HCT116 (cell line): ENCODE data around the gene BMERB1. TPM values are rescaled to one million over a fixed set of nuclear protein-coding genes. Genes with fewer than 3 reads are reported as not detected.

Experiments
- ATAC-seq: fragments of 200-7000 bp; cut with Tn5 transposase; 2 replicates; pipeline ENCODE4 v1.9.1; 2020; ENCODE audit warnings: mild to moderate bottlenecking, moderate library complexity
- BruUV-seq: library from RNA; stranded (reverse); fragments of 400-500 nt; replicated peaks from 2 replicates; lab custom pipeline; 2021; lab: Mats Ljungman, UMichigan
- CTCF ChIA-PET: fragments of 300-600 bp; sonication (Branson Sonifier 250); formaldehyde crosslinking; loops from one replicate; lab custom pipeline; 2021; ENCODE audit warnings: antibody characterized with exemption; lab: Charles Lee
- POLR2A ChIA-PET: fragments of 300-600, 350-600 bp; sonication (Branson Sonifier 250); formaldehyde crosslinking; loops from one replicate; lab custom pipeline; 2021; ENCODE audit warnings: antibody characterized with exemption; lab: Charles Lee
- RAD21 ChIA-PET, 2 experiments: fragments of 300-600 bp; sonication (Branson Sonifier 250); formaldehyde crosslinking; loops; one replicate each; lab custom pipeline; 2023; ENCODE audit warnings: low total read pairs in 2 of 2; ENCODE audit not compliant: uncharacterized antibody in 2 of 2, unreplicated experiment in 2 of 2, low non-redundant PET in 1 of 2; lab: Charles Lee
- DNase-seq: peaks from one replicate; pipeline ENCODE4 v3.0.0-alpha.2; 2010; ENCODE audit warnings: low read depth, low spot score
- H2AFZ ChIP-seq: fragments of 200-600 bp; shearing (Covaris generic), sonication (generic); 2 replicates; pipeline ENCODE4 v1.6.1; 2017; ENCODE audit warnings: low read depth, mixed run types, mixed read lengths, antibody characterized with exemption, low read length; ENCODE audit not compliant: poor library complexity, severe bottlenecking
- H3K27ac ChIP-seq: 2 replicates; pipeline ENCODE4 v1.5.1; 2012; ENCODE audit warnings: low read depth, low read length
- H3K27me3 ChIP-seq: fragments of 200-600 bp; sonication (generic); 2 replicates; pipeline ENCODE4 v1.6.1; 2016; ENCODE audit warnings: mixed run types, low read length, mixed read lengths; ENCODE audit not compliant: insufficient read depth
- H3K36me3 ChIP-seq, 2 experiments: fragments of 200-500 bp in 1 of 2; fragments of 200-600 bp in 1 of 2; sonication (Bioruptor generic) in 1 of 2; sonication (generic) in 1 of 2; 2 replicates each; pipeline versions ENCODE4 v1.5.1 to v1.6.1; 2014 to 2016; ENCODE audit warnings: low read length in 2 of 2, inconsistent platforms in 1 of 2, mixed read lengths in 1 of 2, mixed run types in 1 of 2; ENCODE audit not compliant: insufficient read depth in 2 of 2, control insufficient read depth in 1 of 2
- H3K4me1 ChIP-seq, 2 experiments: fragments of 200-600 bp in 1 of 2; sonication (generic) in 1 of 2; 2 replicates each; pipeline versions ENCODE4 v1.5.1 to v1.6.1; 2012 to 2017; ENCODE audit warnings: low read length in 2 of 2, inconsistent platforms in 1 of 2, mild to moderate bottlenecking in 1 of 2, mixed read lengths in 1 of 2, mixed run types in 1 of 2, moderate library complexity in 1 of 2; ENCODE audit not compliant: insufficient read depth in 2 of 2, control insufficient read depth in 1 of 2
- H3K4me2 ChIP-seq: fragments of 200-600 bp; sonication (generic); 2 replicates; pipeline ENCODE4 v1.6.1; 2017; ENCODE audit warnings: mixed run types, low read length, mixed read lengths
- H3K4me3 ChIP-seq, 2 experiments: fragments of 200-600 bp in 1 of 2; sonication (generic) in 1 of 2; replicated peaks in 1 of 2; 2 replicates each; pipeline ENCODE4 v1.5.1; 2011 to 2016; ENCODE audit warnings: low read length in 2 of 2, control low read depth in 1 of 2, low read depth in 1 of 2, mild to moderate bottlenecking in 1 of 2, mixed read lengths in 1 of 2, mixed run types in 1 of 2
- H3K79me2 ChIP-seq: fragments of 200-600 bp; sonication (generic); 2 replicates; pipeline ENCODE4 v1.6.1; 2017; ENCODE audit warnings: mild to moderate bottlenecking, mixed run types, low read length, moderate library complexity, mixed read lengths; ENCODE audit not compliant: insufficient read depth
- H3K9ac ChIP-seq: fragments of 200-600 bp; sonication (generic); 2 replicates; pipeline ENCODE4 v1.6.1; 2016; ENCODE audit warnings: low read length, mixed read lengths
- H3K9me2 ChIP-seq: fragments of 200-600 bp; sonication (generic), shearing (Covaris generic); 2 replicates; pipeline ENCODE4 v1.6.1; 2017; ENCODE audit warnings: mixed run types, mild to moderate bottlenecking, moderate library complexity; ENCODE audit not compliant: insufficient read depth
- H3K9me3 ChIP-seq, 2 experiments: fragments of 200-500 bp in 1 of 2; fragments of 200-600 bp in 1 of 2; sonication (Bioruptor generic) in 1 of 2; sonication (generic) in 1 of 2; 2 replicates each; pipeline ENCODE4 v1.6.1; 2014 to 2017; ENCODE audit warnings: low read length in 2 of 2, mixed read lengths in 2 of 2, inconsistent platforms in 1 of 2, low read depth in 1 of 2, mild to moderate bottlenecking in 1 of 2, mixed run types in 1 of 2, moderate library complexity in 1 of 2; ENCODE audit not compliant: control insufficient read depth in 1 of 2, insufficient read depth in 1 of 2
- H4K20me1 ChIP-seq: fragments of 200-600 bp; sonication (generic), shearing (Covaris generic); 2 replicates; pipeline ENCODE4 v1.6.1; 2017; ENCODE audit warnings: mixed run types, mild to moderate bottlenecking, moderate library complexity; ENCODE audit not compliant: insufficient read depth
- CTCF ChIP-seq, 3 experiments: fragments of 200-600 bp in 1 of 3; sonication (generic) in 1 of 3; IDR thresholded peaks in 2 of 3; conservative IDR thresholded peaks in 1 of 3; 2 replicates each; pipeline ENCODE4 v1.5.1; 2012 to 2017; ENCODE audit warnings: low read depth in 2 of 3, low read length in 2 of 3, antibody characterized with exemption in 1 of 3, borderline replicate concordance in 1 of 3, control low read depth in 1 of 3, mild to moderate bottlenecking in 1 of 3, mixed read lengths in 1 of 3, mixed run types in 1 of 3, moderate library complexity in 1 of 3; ENCODE audit not compliant: insufficient read depth in 1 of 3
- ELF1 ChIP-seq: IDR thresholded peaks from 2 replicates; pipeline ENCODE4 v1.6.1; 2012; ENCODE audit warnings: low read depth, borderline replicate concordance
- EZH2 ChIP-seq: fragments of 200-600 bp; sonication (generic); IDR thresholded peaks from 2 replicates; pipeline ENCODE4 v1.6.1; 2017; ENCODE audit warnings: antibody characterized with exemption, mixed run types
- EZH2phosphoT487 ChIP-seq: fragments of 200-600 bp; IDR thresholded peaks from 2 replicates; pipeline ENCODE4 v1.6.1; 2018; ENCODE audit warnings: antibody characterized with exemption, borderline replicate concordance
- FOSL1 ChIP-seq: IDR thresholded peaks from 2 replicates; pipeline ENCODE4 v1.6.1; 2012; ENCODE audit warnings: low read depth
- JUND ChIP-seq: IDR thresholded peaks from 2 replicates; pipeline ENCODE4 v1.6.1; 2012
- RAD21 ChIP-seq: IDR thresholded peaks from 2 replicates; pipeline ENCODE4 v1.6.1; 2012; ENCODE audit warnings: low read depth, mild to moderate bottlenecking
- SRF ChIP-seq: IDR thresholded peaks from 2 replicates; pipeline ENCODE4 v1.6.1; 2012; ENCODE audit warnings: low read depth
- TCF7L2 ChIP-seq: IDR thresholded peaks from 2 replicates; pipeline ENCODE4 v1.7.0; 2011; ENCODE audit warnings: borderline replicate concordance, inconsistent platforms; ENCODE audit not compliant: insufficient read depth, insufficient read length; ENCODE audit errors: extremely low read depth
- ZFX ChIP-seq: fragments of 450-650 bp; IDR thresholded peaks from 2 replicates; pipeline ENCODE4 v1.6.1; 2017
- ZNF274 ChIP-seq: fragments of 200-500 bp; sonication (Bioruptor generic); IDR thresholded peaks from 2 replicates; pipeline ENCODE4 v1.6.1; 2014; ENCODE audit warnings: mild to moderate bottlenecking, low read depth, low read length, inconsistent platforms
- intact Hi-C: fragments of 100-400 bp; cut with micrococcal nuclease; formaldehyde crosslinking; loops from 2 replicates; pipeline ENCODE4 v1.10.0; 2022
- total RNA-seq: library from RNA; stranded (reverse); gene quantifications from one replicate; pipeline ENCODE4 v1.2.1, GENCODE V29; 2021; ENCODE audit not compliant: unreplicated experiment
- TF ChIP-seq, protein P1 (sequence below): IDR thresholded peaks from 2 replicates; pipeline ENCODE4 v1.6.1; 2011; ENCODE audit warnings: mild to moderate bottlenecking, low read length, moderate library complexity; ENCODE audit not compliant: insufficient replicate concordance; ENCODE audit errors: extremely low read depth

BMERB1 gene
- total RNA-seq, 1 experiment from 2014 or later, result 43.6 TPM

GRCh38 chr16:15425861-15426260, 8.5 kb upstream of the BMERB1 start:
- Histone ChIP-seq H3K4me2 (no peak overlapping the region), H2AFZ (no peak overlapping the region), H3K27me3 (no peaks in the 10 kb centered on the region), H3K4me1 (peaks cover 5 to 9% of the 10 kb centered on the region in 2 experiments; a peak in 3 of 4 replicates), H3K9me2 (no peaks in the 10 kb centered on the region), H3K9me3 (no peaks in the 10 kb centered on the region), H3K9ac (no peak overlapping the region), H3K79me2 (no peaks in the 10 kb centered on the region), H3K4me3 (no peak overlapping the region), H3K36me3 (no peaks in the 10 kb centered on the region), H3K27ac (no peak overlapping the region), H4K20me1 (no peaks in the 10 kb centered on the region)
- ATAC-seq, result no peak
- POLR2A ChIA-PET, result no interaction called here
- no TSS peak for BruUV-seq
- intact Hi-C loops, result no loop called here
- DNase-seq, result no peak
- RAD21 ChIA-PET, result no interaction called here
- CTCF ChIA-PET, result interaction anchor here (1.2 kb wide), 1 partner anchor 125 kb away, joined by 3 read pairs; no protein-coding TSS in a partner anchor
- no peak for TF ChIP-seq TCF7L2
- TF ChIP-seq FOSL1, result no peak
- no peak for TF ChIP-seq ZNF274
- TF ChIP-seq CTCF (IDR thresholded peaks at IDR 0.05 in 2 of 3, conservative IDR thresholded peaks at IDR 0.05 in 1 of 3; ENCODE audit: borderline replicate concordance in 1 of 3, insufficient read depth in 1 of 3, low read depth in 2 of 3, low read length in 2 of 3), result no peak
- no peak for TF ChIP-seq SRF
- no peak for TF ChIP-seq RAD21
- no peak for TF ChIP-seq EZH2
- no peak for TF ChIP-seq EZH2phosphoT487
- TF ChIP-seq JUND, result no peak
- TF ChIP-seq ZFX, result no peak
- TF ChIP-seq, protein P1, sequence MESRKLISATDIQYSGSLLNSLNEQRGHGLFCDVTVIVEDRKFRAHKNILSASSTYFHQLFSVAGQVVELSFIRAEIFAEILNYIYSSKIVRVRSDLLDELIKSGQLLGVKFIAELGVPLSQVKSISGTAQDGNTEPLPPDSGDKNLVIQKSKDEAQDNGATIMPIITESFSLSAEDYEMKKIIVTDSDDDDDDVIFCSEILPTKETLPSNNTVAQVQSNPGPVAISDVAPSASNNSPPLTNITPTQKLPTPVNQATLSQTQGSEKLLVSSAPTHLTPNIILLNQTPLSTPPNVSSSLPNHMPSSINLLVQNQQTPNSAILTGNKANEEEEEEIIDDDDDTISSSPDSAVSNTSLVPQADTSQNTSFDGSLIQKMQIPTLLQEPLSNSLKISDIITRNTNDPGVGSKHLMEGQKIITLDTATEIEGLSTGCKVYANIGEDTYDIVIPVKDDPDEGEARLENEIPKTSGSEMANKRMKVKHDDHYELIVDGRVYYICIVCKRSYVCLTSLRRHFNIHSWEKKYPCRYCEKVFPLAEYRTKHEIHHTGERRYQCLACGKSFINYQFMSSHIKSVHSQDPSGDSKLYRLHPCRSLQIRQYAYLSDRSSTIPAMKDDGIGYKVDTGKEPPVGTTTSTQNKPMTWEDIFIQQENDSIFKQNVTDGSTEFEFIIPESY, result no peak
- no peak for TF ChIP-seq ELF1
